Kidney epithelial cell (primary cell): ENCODE data around the gene MOSPD3. TPM values are rescaled to one million over a fixed set of nuclear protein-coding genes. Genes with fewer than 3 reads are reported as not detected.

Source experiments
- DNase-seq: peaks from one replicate; pipeline ENCODE4 v3.0.0-alpha.2; 2010; ENCODE audit warnings: low read depth
- H3K27me3 ChIP-seq: 2 replicates; pipeline ENCODE4 v1.6.0; 2011; ENCODE audit warnings: low read length; ENCODE audit not compliant: control insufficient read depth, insufficient read depth
- H3K36me3 ChIP-seq: 2 replicates; pipeline ENCODE4 v1.5.1; 2011; ENCODE audit warnings: low read length; ENCODE audit not compliant: control insufficient read depth, insufficient read depth
- H3K4me3 ChIP-seq: 2 replicates; pipeline ENCODE4 v1.5.1; 2011; ENCODE audit warnings: low read depth, mild to moderate bottlenecking, control low read depth, low read length
- total RNA-seq: library from RNA; depleted of rRNA; stranded (reverse); fragments of >200 nt; gene quantifications from 2 replicates; pipeline ENCODE4 v1.2.3, GENCODE V29; 2015
- TF ChIP-seq, protein P1 (sequence below): IDR thresholded peaks from 2 replicates; pipeline ENCODE4 v1.5.1; 2011; ENCODE audit warnings: mild to moderate bottlenecking, moderate library complexity, low read length, control low read depth, inconsistent platforms; ENCODE audit not compliant: insufficient read depth, poor library complexity, severe bottlenecking

The MOSPD3 gene
- total RNA-seq, 1 donor from 2014 or later, result 14.5 TPM

DNA sequence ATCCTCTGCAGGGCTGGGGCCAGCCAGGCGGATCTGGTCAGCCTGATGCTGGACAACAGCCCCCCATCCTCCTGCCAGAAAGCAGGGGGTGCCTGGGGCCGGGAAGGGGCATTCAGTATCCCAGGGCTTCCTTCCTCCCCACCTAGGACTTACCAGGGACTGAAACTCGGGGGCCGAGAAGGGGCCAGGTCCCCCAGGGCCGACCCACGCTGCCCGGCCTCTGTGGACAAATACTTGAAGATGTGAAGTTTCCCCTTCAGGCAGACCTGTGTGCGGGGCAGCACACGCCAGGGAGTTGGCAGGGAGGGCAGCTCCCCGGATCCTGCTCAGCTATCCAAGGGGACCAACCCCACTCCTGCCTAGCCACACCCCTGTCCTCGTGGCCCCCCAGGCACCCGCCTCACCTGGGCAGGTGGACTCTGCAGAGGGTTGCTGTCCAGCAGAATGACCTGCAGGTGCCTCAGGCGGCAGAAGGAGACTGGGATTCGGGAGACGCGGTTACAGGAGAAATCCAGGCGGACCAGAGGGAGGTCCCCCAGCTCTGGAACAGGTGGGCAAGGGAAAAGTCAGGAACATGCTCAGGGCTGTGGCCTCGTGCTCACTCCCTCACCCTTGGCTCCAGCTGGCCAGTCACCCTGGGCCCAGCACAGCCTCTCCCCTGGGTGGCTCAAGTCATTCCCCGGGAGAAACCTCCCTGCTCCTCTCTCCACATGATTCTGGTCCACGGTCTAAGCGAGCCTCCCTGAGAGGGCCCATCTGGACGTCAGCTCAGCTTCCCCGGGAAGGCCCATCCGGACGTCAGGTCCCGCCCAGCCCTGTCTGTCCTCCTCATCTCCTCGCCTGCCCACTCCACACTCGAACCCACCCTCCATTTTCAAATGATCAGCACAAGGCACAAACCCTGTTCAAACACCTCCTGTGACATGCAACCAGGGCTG, 33.8 kb upstream of the MOSPD3 start:
- H3K4me3 ChIP-seq, result no peak overlapping the region
- TF ChIP-seq, protein P1, sequence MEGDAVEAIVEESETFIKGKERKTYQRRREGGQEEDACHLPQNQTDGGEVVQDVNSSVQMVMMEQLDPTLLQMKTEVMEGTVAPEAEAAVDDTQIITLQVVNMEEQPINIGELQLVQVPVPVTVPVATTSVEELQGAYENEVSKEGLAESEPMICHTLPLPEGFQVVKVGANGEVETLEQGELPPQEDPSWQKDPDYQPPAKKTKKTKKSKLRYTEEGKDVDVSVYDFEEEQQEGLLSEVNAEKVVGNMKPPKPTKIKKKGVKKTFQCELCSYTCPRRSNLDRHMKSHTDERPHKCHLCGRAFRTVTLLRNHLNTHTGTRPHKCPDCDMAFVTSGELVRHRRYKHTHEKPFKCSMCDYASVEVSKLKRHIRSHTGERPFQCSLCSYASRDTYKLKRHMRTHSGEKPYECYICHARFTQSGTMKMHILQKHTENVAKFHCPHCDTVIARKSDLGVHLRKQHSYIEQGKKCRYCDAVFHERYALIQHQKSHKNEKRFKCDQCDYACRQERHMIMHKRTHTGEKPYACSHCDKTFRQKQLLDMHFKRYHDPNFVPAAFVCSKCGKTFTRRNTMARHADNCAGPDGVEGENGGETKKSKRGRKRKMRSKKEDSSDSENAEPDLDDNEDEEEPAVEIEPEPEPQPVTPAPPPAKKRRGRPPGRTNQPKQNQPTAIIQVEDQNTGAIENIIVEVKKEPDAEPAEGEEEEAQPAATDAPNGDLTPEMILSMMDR, result no peak
- H3K36me3 ChIP-seq, result peaks cover 4% of the 10 kb centered on the region

DNA sequence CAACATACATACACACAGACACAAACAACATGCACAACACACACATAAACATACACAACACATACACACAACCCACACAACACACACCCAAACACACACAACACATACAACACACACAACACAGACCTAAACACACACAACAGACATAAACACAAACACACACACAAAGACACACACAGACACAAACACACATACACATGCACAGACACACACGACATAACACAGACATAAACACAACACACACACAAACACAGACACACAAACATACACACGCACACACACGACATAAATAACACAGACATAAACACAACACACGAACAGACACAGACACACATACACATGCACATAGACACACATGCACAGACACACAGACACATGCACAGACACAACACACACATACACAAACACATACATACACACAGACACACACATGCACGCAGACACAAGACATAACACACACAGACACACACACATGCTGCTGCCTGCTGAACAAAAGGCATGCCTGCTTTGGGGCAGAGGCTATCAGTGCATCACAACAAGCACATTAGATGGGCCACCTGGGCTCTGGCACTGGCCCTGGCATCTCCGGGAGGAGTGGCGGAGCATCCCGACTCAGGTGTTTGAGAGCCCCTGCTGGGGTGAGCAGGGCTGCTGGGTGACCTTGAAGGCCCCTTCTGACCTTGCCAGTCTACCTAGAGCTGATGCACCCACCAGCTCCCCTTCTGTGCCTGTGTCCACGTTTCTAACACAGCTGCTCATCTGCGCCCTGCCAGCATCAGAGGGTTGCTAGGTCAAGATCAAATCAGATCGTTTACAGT, 31.7 kb upstream of the MOSPD3 start:
- TF ChIP-seq, protein P1, result no peak
- H3K36me3 ChIP-seq, result peaks cover 4% of the 10 kb centered on the region
- no peak for DNase-seq
- no peaks in the 10 kb centered on the region for H3K27me3 ChIP-seq
- H3K4me3 ChIP-seq, result no peak overlapping the region

More for the DNA sequence above, 33.8 kb upstream of the MOSPD3 start:
- no peak for DNase-seq
- no peaks in the 10 kb centered on the region for H3K27me3 ChIP-seq

DNA sequence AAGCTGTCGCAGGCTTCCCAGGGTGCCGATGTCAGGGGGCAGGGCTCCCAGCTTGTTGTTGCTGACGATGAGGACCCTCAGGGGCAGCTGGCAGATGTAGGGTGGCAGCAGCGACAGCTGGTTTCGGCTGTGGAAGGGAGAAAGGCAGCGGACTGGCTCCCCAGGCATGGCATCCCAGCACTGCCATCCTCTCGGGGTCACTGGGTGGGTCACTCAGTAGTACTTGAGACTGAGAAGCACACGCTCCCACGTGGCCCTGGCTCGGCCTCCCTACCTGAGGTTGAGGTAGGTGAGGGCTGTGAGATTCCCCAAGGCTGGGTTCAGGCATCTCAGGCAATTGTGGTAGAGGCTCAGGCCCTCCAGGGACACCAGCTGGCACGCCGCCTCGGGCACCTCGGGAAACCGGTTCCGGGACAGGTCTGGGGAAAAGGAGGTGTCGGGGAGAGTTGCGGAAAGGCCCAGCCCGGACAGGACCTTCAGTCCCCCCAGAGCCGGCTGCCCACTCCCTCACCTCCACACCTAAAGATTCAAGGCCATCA, 30.2 kb upstream of the MOSPD3 start:
- H3K36me3 ChIP-seq, result peaks cover 4% of the 10 kb centered on the region

DNA sequence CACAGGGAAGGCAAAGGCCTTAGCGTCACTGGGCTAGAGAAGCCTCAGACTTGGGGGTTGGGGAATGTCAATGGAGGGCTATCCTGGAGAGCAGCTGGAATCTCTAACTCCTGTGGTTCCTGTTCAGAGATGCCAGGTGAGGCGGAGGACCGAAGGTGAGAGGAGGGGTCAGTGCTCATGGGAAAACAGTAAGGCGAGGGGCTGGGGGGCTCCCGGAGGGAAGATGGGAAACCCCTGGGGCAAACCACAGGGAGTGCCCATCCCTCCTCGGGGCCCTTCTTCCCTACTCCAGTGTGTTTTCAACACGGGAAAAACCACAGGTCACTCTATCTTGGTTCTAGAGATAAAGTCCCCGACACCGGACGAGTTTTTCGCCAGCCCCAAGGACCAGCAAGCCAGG, 29.7 kb upstream of the MOSPD3 start:
- H3K27me3 ChIP-seq, result no peaks in the 10 kb centered on the region
- TF ChIP-seq, protein P1, result no peak
- H3K4me3 ChIP-seq, result no peak overlapping the region
- peaks cover 4% of the 10 kb centered on the region for H3K36me3 ChIP-seq
- no peak for DNase-seq

More for the DNA sequence above, 30.2 kb upstream of the MOSPD3 start:
- H3K27me3 ChIP-seq, result no peaks in the 10 kb centered on the region
- DNase-seq, result no peak
- TF ChIP-seq, protein P1, result no peak
- H3K4me3 ChIP-seq, result no peak overlapping the region

DNA sequence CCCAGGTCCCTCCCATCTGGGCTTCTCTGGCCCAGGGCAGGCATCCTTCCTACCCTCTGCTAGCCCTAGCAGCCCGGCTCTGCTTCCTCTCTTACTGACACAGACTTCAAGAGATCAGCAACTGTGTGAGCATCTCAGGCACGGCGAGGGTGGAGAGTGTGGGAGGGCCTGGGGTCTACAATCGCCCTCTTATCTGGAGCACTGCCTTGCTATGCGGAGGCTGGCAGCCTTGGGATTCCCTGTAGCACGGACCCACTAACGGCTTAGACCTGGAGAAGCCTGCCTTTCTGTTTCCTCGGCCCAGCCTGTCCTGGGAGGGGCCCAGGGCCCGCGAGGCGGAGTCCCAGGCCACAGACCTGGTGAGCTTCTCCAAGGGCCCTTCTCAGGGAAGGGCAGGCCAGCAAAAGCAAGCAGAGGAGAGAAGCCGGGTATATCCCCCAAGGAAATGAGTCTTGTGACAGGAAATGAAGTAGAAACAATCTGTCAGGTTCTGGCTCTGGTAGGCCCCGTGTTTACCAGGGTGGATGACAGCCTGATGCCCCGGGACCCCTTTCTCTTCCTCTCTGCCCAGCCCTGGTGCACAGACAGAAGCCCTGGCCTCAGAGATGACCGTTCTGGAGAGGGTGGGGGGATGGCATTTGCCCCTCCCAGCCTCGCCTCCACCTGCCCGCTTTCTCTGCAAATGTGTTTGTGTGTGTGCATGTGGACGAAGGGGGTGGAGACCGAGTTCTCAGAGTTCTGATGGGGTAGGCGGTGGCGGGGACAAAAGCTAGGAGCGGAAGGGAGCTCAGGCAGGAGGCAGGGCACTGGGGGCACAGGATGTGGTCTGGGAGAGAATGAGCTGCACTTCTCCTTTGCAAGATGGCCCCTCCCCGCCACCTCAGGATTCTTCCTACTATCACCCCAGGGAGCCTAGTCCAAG, 28.9 kb upstream of the MOSPD3 start:
- Histone ChIP-seq H3K36me3 (peaks cover 4% of the 10 kb centered on the region), H3K27me3 (no peaks in the 10 kb centered on the region), H3K4me3 (no peak overlapping the region)
- TF ChIP-seq, protein P1, result no peak
- no peak for DNase-seq
